ENCODE data around the gene AASDHPPT.

AASDHPPT gene

DNA sequence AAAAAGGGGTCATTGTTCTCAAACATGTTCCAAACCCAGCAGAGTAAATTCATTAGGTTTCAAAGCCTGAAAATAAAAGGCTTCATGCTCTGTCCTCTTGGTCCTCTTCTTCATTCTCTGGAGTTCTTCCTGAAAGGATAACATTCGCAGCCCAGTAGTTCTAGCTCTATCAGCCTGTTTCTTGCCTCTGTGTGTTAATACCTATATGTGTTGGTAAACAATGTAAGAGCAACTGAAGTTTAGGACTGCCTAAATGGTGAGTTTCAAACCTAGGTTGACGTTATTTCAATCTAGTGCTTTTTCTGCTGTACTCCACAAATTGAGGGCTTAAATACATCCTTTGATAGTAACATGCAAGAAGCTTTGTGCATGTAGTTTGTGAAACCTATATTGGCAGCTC, 9.4 kb downstream of the AASDHPPT start:
- no peak for DNase-seq

DNA sequence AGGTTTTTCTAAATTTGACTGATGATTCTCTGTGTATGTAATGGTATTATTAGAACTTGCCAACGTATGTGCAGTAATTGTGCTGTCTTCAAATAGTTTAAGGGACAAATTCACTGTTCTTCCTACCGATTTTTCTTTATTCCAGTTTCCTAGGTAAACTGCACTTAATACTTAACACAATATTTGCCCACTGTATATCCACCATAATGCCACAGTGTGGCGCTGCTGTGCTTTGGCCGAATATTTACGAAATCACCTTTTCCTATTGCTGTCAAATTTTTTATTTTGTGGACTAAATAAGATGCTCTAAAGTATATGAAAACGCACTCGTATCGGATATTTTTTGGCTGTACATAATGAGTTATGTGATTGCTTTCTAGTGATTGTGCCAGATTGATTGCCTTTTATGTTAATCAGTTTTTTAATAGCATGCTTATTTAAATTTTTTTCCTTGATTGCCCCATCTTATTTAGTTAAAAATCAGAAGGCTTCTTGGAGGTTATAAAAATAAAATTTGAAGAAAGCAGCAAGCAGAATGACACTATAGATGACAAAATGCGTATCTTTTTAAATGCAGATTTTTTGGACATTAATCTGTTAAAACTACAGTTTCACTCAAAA, 10.5 kb downstream of the AASDHPPT start:
- peak; percentile 18 for DNase-seq

DNA sequence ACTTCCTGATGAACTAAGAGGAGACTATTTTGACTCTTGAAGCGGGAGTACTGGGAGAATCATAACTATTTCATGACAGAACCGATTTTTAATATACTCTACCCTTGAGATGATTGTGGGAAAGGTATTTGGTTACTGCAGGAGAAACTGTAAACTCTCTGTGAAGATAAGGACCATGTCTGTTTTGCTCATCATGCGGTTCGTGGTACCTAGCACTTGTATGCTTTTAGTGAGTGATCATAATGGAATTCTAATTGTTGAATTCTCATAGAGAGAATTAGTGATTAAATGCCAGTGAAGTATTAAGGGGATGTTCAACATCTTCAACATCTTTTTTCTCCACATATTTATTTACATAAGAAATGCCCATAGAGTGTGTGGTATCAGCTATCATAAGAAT, 11.4 kb downstream of the AASDHPPT start:
- no peak for DNase-seq

DNA sequence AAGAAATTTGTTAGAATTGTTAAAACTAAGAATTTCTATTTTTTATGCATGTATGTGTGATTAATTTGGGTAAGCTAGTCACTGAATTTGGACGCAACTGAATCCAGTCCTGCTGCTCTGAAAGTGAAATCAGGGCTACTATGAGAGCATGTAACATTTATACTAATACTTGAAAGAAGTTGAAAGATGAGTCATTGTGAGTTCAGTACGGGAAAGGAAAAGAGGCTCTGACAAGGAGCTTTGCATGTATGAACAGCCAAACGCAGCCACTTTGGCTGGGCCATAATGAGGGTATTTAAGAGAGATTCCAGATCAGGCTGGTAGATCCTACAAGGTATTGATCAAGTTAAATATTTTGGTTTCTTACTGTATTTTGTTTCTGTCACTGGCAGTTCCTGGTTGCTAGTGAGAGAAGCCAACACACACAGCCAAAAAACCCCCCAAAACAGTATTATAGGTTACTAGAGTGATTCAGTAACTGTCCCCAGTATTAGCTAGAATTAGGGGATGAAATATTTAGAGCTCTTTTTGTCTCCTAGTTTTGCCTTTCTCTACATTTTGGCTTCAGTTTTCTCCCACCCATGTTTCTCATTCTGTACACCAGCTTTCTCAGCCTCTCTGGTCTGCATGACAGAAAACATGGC, 14.1 kb downstream of the AASDHPPT start:
- no peak for DNase-seq

DNA sequence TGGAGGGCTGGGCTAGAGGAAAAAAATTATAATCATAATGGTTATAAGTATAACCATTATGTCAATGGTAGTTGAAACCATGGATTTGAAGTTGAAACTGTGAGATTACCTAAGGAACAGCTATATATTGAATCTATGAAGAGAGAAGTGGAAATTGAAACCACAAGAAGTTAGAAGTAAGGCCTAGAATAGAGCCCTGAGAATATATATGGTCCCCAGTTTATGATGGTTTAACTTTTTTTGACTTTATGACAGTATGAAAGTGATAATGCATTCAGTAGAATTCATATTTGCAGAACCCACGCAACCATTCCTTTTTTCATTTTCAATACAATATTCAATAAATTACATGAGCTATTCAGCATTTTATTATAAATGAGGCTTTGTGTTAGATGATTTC, 15.0 kb downstream of the AASDHPPT start:
- DNase-seq, result no peak

DNA sequence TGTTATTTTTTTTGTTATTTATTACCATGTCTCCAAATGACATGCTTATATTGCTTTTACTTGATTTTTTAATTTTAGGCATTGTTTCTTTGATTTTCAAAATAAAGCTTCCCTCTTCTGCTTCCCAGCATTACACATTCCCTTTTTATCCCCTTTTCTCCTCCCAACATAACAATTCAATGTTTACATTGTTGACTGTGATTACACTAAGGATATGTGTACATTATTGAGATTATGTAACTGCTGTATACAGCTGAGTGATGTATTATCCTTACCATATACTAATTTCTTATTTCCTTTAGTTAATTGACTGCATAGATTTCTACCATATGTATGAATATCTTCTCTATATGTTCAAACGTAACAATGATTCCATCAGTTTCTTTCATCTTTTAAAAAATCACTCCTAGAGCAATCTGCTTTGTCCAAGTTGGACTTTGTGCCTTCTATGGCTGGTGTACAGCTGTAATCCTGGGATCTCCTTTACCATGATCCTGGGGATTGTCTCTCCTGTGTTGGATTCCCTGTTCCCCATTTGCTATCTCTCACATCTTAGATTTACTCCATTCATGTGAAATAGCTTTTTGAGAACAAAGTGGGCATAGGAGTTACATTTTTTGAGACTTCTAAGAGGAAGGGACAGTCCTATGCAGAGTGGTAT, 21.6 kb downstream of the AASDHPPT start:
- DNase-seq, result no peak

DNA sequence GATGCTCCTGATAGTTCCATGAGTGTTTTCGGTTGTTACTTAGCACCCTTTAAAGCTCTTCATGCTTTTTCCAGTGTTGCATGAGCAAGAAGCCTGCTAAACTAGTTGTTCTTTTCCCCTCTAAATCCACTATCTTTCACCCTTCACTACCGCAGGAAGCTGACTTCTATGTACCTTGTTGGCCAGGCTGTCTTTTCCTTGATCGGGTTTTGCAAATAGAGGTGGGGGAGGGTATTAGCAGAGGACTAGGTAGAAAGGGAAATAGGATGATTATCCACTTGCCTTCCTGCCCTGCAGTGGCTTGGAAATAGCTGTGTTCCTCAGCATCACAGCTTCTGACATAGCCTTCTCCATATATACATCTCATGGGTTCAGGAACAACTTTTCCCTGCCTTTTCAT, 23.9 kb downstream of the AASDHPPT start:
- no peak for DNase-seq

DNA sequence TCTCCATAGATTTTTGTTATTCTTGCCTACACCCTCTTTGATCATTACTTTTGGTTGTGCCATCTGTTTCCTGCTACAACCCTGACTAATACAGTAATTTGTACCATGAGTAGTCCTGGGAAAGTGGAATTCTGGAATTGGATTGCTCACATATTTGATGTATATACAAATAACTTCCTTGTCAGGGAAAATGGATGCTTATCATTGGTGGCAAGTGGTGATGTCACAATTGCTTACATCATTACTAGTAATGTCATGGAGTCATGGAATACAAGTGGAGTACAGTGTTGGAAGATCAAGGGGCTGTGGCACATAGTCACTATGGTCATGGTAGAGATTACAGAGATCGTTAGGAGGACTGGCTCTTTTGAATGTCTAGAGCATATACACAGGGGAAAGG, 24.4 kb downstream of the AASDHPPT start:
- no peak for DNase-seq

DNA sequence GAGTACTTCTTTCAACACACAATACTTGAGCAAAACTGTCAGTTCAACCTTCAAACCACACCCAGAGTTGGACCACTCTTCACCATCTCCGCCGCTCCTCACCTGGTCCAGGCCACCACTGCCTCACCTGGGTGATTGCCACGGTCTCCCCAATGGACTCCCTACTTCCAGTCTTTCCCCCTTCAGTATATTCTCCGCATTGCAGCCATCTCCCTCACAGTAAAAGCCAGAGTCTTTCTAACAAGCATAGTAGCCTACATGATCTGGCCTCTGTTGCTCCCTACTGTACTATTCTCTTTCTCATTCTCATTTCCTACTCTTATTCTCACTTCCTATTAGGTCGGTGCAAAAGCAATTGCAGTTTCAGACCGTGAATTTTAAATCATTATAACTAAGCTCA, 28.5 kb downstream of the AASDHPPT start:
- DNase-seq, result no peak

DNA sequence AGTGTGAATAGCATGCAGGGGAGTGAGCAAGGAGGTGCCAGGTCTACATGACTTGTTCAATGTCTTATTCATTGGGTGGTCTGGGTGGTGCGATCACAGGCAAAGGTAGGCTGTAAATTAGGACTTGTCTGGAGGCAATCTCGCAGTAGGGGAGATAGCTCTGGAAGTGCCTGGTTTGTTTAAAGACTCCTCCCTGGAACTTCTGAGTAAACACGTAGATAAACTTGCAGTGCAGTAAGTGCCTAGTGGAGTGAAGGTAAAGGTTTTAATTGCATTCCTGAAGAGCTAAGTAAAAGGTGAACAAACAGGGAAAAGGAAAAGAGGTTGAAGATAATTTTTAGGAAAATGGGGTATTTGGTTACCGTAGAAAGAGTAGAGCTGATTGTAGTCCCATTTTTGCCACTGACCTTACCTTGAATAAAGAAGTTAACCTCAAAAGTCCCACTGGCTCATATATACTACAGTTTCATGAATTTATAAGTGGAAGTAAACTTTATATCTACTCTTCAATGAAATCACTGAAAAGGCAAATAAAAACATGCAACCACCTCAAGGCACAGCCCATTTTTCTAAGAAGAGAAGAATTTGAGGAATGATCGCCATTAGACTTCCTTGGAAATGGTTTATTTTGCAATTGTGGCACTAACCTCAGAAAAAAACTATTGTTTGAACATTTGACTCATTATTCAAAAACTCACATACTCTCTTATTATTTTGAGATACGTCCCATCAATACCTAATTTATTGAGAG, 44.3 kb downstream of the AASDHPPT start:
- no peak for DNase-seq

DNA sequence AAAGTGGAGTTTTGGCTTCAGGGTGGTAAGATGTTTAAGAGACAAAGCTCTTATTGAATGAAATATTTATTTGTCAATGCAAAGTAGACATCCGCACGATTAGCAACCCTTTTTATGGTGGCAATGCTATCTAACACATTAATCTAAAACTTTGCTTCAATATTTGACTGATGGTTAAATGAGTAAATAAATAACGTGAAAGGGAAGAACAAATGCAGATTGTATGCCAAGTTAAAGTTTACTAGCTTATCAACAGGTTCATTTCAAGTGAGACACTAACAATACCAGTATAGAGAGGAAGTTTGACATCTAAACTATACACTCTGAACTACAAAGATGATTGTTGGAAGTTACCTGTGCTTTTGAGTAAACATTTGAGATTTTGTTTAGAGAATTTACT, 50.1 kb downstream of the AASDHPPT start:
- no peak for DNase-seq

DNA sequence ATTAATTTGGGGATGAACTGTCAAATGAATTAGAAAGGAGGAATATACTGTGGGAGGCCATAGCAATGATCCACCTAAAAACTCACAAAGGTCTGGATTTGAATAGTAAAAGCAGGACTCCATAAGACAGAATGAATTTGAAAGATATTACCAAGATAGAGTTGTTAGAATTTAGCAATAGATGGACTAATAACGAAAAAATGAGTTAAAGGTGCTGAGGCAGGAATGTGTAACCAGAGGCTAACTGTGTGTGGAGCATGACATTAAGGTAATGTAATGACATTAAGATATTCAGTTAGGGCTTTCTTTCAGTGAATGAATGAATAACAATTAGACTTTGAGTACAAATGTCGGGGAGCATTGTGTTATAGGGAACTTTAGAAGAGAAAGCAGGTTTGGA, 51.3 kb downstream of the AASDHPPT start:
- DNase-seq, result no peak

DNA sequence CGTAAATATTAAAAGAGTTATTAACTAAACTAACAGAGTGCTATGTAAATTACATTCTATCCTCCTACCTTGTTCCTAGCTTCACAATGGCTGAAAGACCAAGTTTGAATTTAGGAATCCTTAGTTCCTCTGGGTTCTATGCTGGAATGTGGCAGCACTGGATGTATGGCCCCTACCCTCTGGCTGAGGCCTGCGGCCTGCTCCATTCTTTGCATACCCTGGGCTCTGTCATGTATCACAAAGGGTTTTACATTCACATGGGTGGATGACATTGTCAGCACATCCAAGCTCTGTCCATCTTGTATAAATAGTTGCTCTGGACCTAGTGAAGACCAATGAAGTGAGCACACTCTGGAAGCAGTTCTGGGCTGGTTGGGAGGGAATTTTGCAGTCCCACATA, 54.5 kb downstream of the AASDHPPT start:
- no peak for DNase-seq

DNA sequence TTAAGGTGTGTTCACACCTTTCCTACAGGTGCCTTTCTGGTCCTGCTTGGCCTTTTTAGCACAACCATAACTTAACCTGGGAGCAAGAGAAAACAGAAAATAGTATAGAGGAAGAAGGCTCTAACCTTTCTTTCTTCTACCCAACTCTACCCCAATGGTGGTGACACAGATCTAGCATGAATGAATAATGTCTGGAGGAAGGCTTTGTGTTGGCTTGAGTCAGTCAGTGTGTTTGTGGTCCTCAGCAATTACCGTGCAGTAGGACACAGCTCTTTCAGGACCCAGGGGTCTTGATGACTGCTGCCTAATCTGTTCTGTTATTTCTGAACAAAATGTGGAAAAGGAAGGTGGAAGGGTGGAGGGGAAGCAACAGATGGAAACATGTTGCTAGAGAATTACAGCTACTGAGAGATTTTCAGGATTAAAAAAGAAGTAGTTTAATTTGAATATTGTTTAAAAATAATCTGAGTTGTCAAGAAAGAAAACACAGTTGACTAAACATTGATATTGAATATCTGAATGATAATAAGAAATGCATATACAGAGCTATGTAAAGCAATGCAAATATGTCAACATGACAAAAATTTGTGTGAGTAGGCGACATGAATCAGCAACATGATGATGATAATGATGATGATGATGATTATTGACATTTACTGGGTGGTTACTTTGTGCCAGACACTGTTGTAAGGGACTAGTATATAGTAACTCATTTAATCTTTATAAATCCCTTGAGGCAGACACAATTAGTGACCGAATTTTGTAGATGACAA, 55.3 kb downstream of the AASDHPPT start:
- no peak for DNase-seq

DNA sequence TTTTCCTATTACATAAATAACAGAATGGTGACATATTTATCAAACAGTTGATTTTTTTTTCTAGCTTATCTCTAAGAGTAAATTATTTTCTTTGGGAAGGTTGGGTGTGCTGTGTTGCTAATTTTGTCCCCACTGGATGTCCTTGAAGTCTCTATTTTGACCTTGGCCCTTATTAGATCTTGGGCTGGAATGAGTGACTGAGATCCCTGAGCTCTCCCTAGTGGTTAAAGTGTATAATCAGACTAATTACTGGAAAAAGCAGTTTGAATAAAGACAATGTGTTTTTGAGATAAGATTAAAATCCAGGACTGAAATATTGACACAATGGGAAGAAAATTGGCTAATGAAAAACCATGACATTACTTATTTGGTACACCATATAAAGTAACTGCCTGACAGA, 56.1 kb downstream of the AASDHPPT start:
- no peak for DNase-seq

DNA sequence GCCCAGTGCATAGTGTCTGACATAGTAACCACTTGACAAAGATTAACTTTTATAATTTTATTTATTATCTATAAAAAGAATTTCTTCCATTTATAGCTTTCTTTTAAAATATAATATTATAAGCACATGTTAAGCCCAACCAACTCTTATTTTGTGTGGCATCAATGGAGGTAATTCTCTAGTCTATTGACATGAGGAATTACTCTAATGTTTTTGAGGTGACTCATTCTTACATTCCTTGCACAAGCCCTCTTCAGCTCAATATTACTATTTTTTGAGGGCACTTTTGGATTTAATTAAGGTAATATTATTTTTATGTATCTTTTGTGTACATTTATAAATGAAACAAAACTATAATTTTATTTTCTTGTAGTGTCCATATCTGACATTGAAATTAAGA, 59.6 kb downstream of the AASDHPPT start:
- no peak for DNase-seq

DNA sequence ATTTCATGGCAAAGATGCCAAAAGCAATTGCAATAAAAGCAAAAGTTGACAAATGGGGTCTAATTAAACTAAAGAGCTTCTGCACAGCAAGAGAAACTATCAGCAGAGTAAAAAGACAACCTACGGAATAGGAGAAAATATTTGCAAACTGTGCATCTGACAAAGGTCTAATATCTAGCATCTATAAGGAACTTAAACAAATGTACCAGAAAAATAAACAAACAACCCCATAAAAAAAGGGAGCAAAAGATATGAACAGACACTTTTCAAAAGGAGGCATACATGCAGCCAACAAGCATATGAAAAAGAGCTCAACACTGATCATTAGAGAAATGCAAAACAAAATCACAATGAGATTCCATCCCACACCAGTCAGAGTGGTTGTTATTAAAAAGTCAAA, 60.3 kb downstream of the AASDHPPT start:
- DNase-seq, result no peak

All from NCI-H748 treated with DMSO at 0.1 percent for 48 hours (cell line).